Measurements from ENCODE around the gene NAA50.

GRCh38 chr3:113730550-113730949, 15.5 kb downstream of the NAA50 start:
- TF ChIP-seq SUZ12 (IDR thresholded peaks at IDR 0.05; ENCODE audit: extremely low read depth, insufficient read depth, insufficient read length) = no peak
- TF ChIP-seq ZNF274 (IDR thresholded peaks at IDR 0.05; ENCODE audit: low read depth, low read length) = no peak
